ENCODE measurements around the gene TMEM198.

TMEM198 gene

DNA sequence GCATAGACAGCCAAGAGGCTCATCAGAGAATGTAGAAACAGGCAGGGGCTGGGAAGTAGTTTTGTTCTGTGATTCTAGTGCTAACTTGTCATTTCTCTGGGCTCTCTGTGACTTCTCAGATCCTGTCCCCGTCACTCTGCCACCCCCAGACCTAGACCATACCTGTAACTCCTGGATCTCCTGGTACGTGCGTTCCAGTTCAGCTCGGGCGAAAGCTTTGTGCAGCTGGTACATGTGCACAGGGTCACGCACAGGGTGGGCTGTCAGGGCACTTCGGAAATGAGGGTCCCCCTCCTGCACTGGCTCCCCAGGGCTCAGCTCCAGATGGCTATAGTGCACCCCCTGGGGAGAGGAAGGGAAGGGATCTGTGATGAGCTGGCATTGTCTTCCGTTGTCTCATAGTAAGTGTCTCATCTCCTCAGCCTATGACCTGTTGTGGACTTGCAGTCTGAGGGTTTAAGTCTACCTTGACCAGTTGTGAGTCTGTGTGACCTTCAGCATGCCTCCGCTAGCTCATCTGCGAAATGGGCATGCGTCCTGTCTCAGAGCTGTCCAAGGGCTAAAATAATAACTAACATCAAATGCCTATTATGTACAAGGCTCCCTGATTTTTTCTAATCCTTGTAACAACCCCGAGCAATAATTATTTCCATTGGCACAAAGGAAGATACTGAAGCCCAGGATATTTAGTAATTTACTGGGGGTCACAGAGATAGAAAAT lies 2.9 kb upstream of the TMEM198 start:
- Histone ChIP-seq H3K4me1 (ENCODE audit: insufficient read depth, low read length) (peaks cover 23% of the 10 kb centered on the region), H3K9ac (ENCODE audit: low read length) (no peak overlapping the region), H3K27me3 (ENCODE audit: control insufficient read depth in 1 of 2, insufficient read depth in 2 of 2, low read length in 2 of 2) (no peaks in the 10 kb centered on the region), H3K4me3 (ENCODE audit: low read depth in 1 of 2, low read length in 2 of 2) (no peak overlapping the region), H3K36me3 (ENCODE audit: insufficient read depth, low read length) (peaks cover 15% of the 10 kb centered on the region), H3K9me3 (ENCODE audit: low read length) (no peaks in the 10 kb centered on the region), H3K27ac (ENCODE audit: low read depth, low read length) (no peak overlapping the region)

DNA sequence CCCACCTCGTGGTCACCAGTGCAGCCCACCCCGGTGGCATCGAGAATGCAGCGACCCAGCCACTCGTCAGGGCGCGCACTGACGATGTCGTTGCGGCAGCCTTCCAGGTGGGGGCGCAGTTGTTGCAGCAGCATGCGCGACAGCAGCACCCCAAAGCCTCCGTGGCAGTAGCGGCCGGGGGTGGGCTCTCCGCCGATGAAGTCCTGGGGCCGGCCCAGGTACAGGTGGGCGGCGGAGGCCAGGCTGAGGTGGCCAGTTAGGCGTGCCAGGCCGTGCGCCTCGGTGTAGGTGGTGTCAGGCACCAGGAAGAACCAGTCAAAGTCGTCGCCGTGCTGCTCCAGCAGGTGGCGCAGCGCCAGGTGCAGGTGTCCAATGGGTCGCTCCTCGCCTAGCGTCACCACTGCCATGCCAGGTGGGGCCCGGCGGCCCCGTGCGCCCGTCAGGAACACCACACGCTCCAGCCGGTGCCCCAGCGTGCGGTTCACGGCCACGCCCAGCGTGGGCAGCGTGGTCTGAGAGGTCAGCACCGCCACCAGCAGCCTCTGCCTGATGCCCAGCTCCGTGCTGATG lies 2.1 kb upstream of the TMEM198 start:
- H3K4me3 ChIP-seq (ENCODE audit: low read depth in 1 of 2, low read length in 2 of 2), result no peak overlapping the region
- peaks cover 15% of the 10 kb centered on the region for H3K36me3 ChIP-seq (ENCODE audit: insufficient read depth, low read length)
- no peak overlapping the region for H3K9ac ChIP-seq (ENCODE audit: low read length)
- H3K27me3 ChIP-seq (ENCODE audit: control insufficient read depth in 1 of 2, insufficient read depth in 2 of 2, low read length in 2 of 2), result no peaks in the 10 kb centered on the region
- H3K9me3 ChIP-seq (ENCODE audit: low read length), result no peaks in the 10 kb centered on the region
- peaks cover 23% of the 10 kb centered on the region for H3K4me1 ChIP-seq (ENCODE audit: insufficient read depth, low read length)
- H3K27ac ChIP-seq (ENCODE audit: low read depth, low read length), result no peak overlapping the region

DNA sequence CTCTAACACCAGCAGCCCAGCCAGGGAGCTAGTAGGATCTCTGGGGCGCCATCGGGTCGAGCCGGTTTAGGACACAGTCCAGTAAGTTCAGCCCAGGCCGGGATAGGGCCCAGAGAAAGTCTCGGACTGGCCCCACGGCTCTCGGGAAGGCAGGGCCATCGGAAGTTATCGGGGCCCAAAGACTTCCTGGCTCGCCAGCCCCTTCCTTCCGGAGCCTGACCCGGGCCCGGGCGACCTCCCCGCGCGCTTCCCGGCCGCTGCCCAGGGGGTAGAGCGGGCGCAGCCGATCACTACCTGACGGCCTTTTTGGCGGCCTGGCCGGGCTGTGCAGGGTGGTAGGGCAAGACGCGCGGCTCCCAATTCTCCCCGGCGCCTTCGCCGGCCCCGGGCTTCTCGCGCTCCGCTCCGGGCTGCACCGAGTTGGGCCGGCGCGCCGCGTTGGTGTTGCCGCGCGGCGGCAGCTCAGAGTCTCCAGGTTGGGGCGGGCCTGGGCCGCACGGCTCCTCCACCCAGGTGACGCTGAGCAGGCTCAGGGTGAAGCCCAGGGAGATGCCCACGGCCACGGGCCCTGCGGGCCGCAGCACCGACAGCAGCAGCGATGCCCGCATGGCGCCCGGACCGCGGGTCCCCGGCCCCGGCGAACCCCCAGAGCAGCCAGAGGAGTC lies 765 bp upstream of the TMEM198 start:
- Histone ChIP-seq H3K9me3 (ENCODE audit: low read length) (no peaks in the 10 kb centered on the region), H3K4me1 (ENCODE audit: insufficient read depth, low read length) (peaks cover 23% of the 10 kb centered on the region), H3K27ac (ENCODE audit: low read depth, low read length) (peak overlapping the region; percentile 80), H3K9ac (ENCODE audit: low read length) (peak overlapping the region; percentile 61), H3K27me3 (ENCODE audit: control insufficient read depth in 1 of 2, insufficient read depth in 2 of 2, low read length in 2 of 2) (no peaks in the 10 kb centered on the region), H3K36me3 (ENCODE audit: insufficient read depth, low read length) (peaks cover 15% of the 10 kb centered on the region), H3K4me3 (ENCODE audit: low read depth in 1 of 2, low read length in 2 of 2) (peak overlapping the region; percentile 58 to 78)

- H3K9me3 ChIP-seq (ENCODE audit: low read length), result no peaks in the 10 kb centered on the region
- H3K4me1 ChIP-seq (ENCODE audit: insufficient read depth, low read length), result peaks cover 23% of the 10 kb centered on the region
- H3K27me3 ChIP-seq (ENCODE audit: control insufficient read depth in 1 of 2, insufficient read depth in 2 of 2, low read length in 2 of 2), result no peaks in the 10 kb centered on the region
- peak overlapping the region; percentile 42 to 58 for H3K4me3 ChIP-seq (ENCODE audit: low read depth in 1 of 2, low read length in 2 of 2)
- H3K27ac ChIP-seq (ENCODE audit: low read depth, low read length), result peak overlapping the region; percentile 80
- no peak overlapping the region for H3K9ac ChIP-seq (ENCODE audit: low read length)
- peaks cover 15% of the 10 kb centered on the region for H3K36me3 ChIP-seq (ENCODE audit: insufficient read depth, low read length)
Observed at GRCh38 chr2:219544567-219544966, 739 bp downstream of the TMEM198 start.

DNA sequence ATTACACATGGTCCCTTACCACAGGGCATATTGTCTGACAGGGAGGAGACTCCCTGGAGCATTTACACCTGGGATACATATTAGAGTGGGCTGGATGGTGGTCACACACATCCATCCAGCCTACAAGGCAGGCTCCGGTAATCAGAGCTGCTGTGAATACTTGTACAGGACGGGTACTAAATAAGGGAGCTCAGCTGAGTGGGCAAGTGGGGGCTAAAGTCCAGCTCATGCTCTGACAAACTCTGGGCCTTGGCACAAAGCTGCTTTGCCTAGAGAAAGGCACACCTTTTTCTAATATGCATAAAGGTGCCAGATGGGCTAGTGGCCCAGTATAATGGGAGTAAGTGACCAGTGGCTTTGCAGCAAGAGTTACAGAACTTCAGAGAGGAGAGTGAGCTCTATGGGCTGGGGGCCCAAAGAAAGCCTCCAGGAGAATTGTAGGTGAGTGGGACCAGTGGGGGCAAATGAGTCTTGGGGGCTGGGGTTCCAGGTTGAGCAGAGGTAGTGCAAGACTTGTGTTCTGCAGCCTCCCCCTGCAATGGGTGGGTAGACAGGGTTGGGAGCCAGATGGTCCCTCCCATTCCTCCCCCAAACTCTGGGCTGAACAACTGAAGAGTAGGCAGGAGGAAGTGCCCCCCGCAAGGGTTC lies 1.6 kb downstream of the TMEM198 start:
- no peaks in the 10 kb centered on the region for H3K27me3 ChIP-seq (ENCODE audit: control insufficient read depth in 1 of 2, insufficient read depth in 2 of 2, low read length in 2 of 2)
- no peaks in the 10 kb centered on the region for H3K9me3 ChIP-seq (ENCODE audit: low read length)
- H3K4me1 ChIP-seq (ENCODE audit: insufficient read depth, low read length), result peaks cover 23% of the 10 kb centered on the region
- H3K27ac ChIP-seq (ENCODE audit: low read depth, low read length), result no peak overlapping the region
- H3K9ac ChIP-seq (ENCODE audit: low read length), result no peak overlapping the region
- H3K36me3 ChIP-seq (ENCODE audit: insufficient read depth, low read length), result peaks cover 8% of the 10 kb centered on the region
- H3K4me3 ChIP-seq (ENCODE audit: low read depth in 1 of 2, low read length in 2 of 2), result no peak overlapping the region

DNA sequence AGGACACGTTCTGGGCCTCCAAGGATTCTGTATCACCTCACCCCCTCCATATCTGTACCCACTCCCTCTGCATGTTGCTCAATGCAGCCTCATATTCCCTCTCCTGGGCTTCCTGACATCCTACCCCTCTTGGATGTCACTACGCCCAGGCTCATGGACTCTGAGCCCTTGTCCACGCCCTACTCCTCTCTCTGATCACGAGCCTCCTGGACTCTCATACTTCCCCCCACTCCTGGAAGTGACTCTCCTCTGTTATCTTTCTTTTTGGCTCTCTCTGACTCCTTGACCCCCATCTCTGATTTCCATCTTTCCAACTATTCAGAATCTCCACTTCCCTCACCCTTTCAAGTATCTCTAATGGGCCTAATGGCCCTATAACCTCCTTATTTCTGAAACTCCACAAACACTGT lies 2.1 kb downstream of the TMEM198 start:
- H3K4me3 ChIP-seq (ENCODE audit: low read depth in 1 of 2, low read length in 2 of 2), result no peak overlapping the region
- no peaks in the 10 kb centered on the region for H3K27me3 ChIP-seq (ENCODE audit: control insufficient read depth in 1 of 2, insufficient read depth in 2 of 2, low read length in 2 of 2)
- peaks cover 23% of the 10 kb centered on the region for H3K4me1 ChIP-seq (ENCODE audit: insufficient read depth, low read length)
- no peaks in the 10 kb centered on the region for H3K9me3 ChIP-seq (ENCODE audit: low read length)
- no peak overlapping the region for H3K9ac ChIP-seq (ENCODE audit: low read length)
- peaks cover 3% of the 10 kb centered on the region for H3K36me3 ChIP-seq (ENCODE audit: insufficient read depth, low read length)
- H3K27ac ChIP-seq (ENCODE audit: low read depth, low read length), result no peak overlapping the region

- H3K27me3 ChIP-seq (ENCODE audit: control insufficient read depth in 1 of 2, insufficient read depth in 2 of 2, low read length in 2 of 2), result peaks cover 0 to 9% of the 10 kb centered on the region in 2 donors
Observed at GRCh38 chr2:219547621-219548020, 3.8 kb downstream of the TMEM198 start.

GRCh38 chr2:219548990-219549389 lies 5.2 kb downstream of the TMEM198 start:
- Histone ChIP-seq H3K27ac (ENCODE audit: low read depth, low read length) (no peak overlapping the region), H3K9me3 (ENCODE audit: low read length) (no peaks in the 10 kb centered on the region), H3K36me3 (ENCODE audit: insufficient read depth, low read length) (no peaks in the 10 kb centered on the region), H3K27me3 (ENCODE audit: control insufficient read depth in 1 of 2, insufficient read depth in 2 of 2, low read length in 2 of 2) (peaks cover 9% of the 10 kb centered on the region in 2 donors), H3K4me1 (ENCODE audit: insufficient read depth, low read length) (peaks cover 22% of the 10 kb centered on the region), H3K4me3 (ENCODE audit: low read depth in 1 of 2, low read length in 2 of 2) (no peak overlapping the region), H3K9ac (ENCODE audit: low read length) (no peak overlapping the region)

More at GRCh38 chr2:219547621-219548020, 3.8 kb downstream of the TMEM198 start:
- no peaks in the 10 kb centered on the region for H3K9me3 ChIP-seq (ENCODE audit: low read length)
- no peak overlapping the region for H3K9ac ChIP-seq (ENCODE audit: low read length)
- no peaks in the 10 kb centered on the region for H3K36me3 ChIP-seq (ENCODE audit: insufficient read depth, low read length)
- peaks cover 16% of the 10 kb centered on the region for H3K4me1 ChIP-seq (ENCODE audit: insufficient read depth, low read length)
- H3K27ac ChIP-seq (ENCODE audit: low read depth, low read length), result no peak overlapping the region
- no peak overlapping the region for H3K4me3 ChIP-seq (ENCODE audit: low read depth in 1 of 2, low read length in 2 of 2)

- Histone ChIP-seq H3K4me3 (ENCODE audit: low read depth in 1 of 2, low read length in 2 of 2) (no peak overlapping the region), H3K27ac (ENCODE audit: low read depth, low read length) (no peak overlapping the region), H3K4me1 (ENCODE audit: insufficient read depth, low read length) (peaks cover 16% of the 10 kb centered on the region), H3K27me3 (ENCODE audit: control insufficient read depth in 1 of 2, insufficient read depth in 2 of 2, low read length in 2 of 2) (peaks cover 9% of the 10 kb centered on the region in 2 donors), H3K9me3 (ENCODE audit: low read length) (no peaks in the 10 kb centered on the region), H3K9ac (ENCODE audit: low read length) (no peak overlapping the region), H3K36me3 (ENCODE audit: insufficient read depth, low read length) (no peaks in the 10 kb centered on the region)
Observed at GRCh38 chr2:219549619-219550018, 5.8 kb downstream of the TMEM198 start.

DNA sequence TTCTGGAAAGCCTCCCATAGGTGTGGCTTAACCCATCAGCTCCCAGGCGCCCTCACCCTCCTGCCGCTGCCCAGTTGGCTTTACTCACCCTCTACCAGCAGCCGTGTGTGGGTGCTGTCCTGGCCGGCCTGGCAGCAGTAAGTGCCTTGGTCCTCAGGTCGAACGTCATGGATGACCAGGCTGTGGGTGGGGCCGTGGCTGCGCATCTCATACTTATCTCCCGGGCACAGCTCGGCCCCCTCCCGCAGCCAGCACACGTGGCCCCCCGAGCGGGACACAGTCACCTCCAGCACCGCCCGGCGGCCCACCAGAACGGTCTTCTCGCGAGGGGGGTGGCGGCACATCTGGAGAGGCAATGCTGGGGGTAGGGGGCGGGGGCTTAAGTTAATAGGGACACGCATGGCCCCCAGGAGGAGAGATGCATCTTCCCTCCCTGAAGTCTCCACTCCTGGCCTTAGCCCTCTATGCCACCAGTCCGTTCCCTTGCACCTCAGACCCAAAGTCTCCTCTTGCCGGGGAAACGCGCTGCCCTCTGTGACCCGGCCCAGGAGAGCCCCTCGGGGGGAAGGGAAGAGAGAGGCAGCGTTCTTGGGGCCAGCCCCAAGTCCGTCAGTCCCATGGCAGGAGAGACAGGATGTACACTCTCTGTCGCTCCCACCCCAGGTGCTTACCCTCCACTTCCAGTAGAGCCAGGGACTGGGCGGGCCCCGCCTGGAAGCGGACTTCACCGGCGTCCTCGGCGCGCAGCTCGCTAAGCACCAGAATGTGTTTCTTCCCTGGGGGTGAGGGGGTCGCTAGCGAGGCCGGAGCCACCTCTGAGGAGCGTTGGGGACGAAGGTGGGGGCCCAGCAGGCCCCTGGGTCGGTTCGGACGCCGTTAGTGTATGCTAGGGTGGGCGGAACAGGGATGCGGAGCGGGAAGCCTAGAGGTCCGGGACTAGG lies 7.9 kb downstream of the TMEM198 start:
- Histone ChIP-seq H3K9me3 (ENCODE audit: low read length) (no peaks in the 10 kb centered on the region), H3K27me3 (ENCODE audit: control insufficient read depth in 1 of 2, insufficient read depth in 2 of 2, low read length in 2 of 2) (peaks cover 9% of the 10 kb centered on the region in 2 donors), H3K9ac (ENCODE audit: low read length) (no peak overlapping the region)

More for the DNA sequence above, 7.9 kb downstream of the TMEM198 start:
- Histone ChIP-seq H3K4me3 (ENCODE audit: low read depth in 1 of 2, low read length in 2 of 2) (peak overlapping the region; percentile 38 to 47), H3K36me3 (ENCODE audit: insufficient read depth, low read length) (no peaks in the 10 kb centered on the region), H3K4me1 (ENCODE audit: insufficient read depth, low read length) (peaks cover 14% of the 10 kb centered on the region), H3K27ac (ENCODE audit: low read depth, low read length) (no peak overlapping the region)

Data from muscle layer of colon (tissue), 2 donors.